ENCODE measurements around the gene KRTAP22-1.

Gene KRTAP22-1

DNA sequence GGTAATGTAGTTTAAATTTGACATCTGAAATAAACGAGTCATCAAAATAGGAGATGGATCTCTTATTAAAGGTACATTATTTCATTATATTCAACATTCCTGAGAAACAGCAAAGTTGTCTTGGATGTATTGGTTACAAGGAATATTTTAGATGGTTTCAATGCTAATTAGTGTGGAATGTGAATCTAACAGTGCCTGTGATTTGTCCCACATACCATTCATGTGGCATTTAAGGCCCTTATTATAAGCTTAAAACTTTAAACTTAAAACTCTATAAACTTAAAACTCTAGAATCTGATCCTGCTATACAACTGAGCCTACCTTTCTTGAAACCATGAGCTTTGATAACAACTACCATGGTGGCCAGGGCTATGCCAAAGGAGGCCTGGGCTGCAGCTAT lies at the start of gene KRTAP22-1:
KRTAP22-1 (plus strand) TSS at position 301 of the 400 bp plus-strand sequence.
- TF ChIP-seq, protein P1, sequence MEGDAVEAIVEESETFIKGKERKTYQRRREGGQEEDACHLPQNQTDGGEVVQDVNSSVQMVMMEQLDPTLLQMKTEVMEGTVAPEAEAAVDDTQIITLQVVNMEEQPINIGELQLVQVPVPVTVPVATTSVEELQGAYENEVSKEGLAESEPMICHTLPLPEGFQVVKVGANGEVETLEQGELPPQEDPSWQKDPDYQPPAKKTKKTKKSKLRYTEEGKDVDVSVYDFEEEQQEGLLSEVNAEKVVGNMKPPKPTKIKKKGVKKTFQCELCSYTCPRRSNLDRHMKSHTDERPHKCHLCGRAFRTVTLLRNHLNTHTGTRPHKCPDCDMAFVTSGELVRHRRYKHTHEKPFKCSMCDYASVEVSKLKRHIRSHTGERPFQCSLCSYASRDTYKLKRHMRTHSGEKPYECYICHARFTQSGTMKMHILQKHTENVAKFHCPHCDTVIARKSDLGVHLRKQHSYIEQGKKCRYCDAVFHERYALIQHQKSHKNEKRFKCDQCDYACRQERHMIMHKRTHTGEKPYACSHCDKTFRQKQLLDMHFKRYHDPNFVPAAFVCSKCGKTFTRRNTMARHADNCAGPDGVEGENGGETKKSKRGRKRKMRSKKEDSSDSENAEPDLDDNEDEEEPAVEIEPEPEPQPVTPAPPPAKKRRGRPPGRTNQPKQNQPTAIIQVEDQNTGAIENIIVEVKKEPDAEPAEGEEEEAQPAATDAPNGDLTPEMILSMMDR (conservative IDR thresholded peaks at IDR 0.05; ENCODE audit: low read depth, low read length), result no peak
- no peak for DNase-seq (ENCODE audit: low read depth)
- no peak within 1 kb of the TSS for H3K4me3 ChIP-seq (ENCODE audit: low read depth, low read length)

DNA sequence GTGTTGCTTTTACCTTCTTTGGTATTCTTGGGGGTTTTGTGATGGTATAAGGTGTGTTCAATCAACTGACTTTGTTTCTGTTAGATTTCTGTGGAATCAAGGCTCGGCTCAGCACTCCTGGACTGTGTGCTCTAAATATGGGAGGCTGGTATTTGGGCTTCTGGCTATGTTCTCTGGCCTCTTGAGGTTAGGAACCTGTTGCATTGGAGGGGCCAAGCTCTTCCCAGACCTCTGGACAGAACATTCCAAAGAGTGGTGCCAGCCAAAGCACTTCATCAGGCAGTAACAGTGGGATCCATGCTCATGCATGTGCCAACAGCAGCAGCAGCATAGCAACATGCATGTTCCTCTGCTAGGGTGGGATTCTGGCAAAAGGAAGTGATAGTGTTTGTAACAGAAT lies 48.1 kb upstream of the KRTAP22-1 start:
- DNase-seq (ENCODE audit: low read depth), result no peak
- TF ChIP-seq, protein P1 (conservative IDR thresholded peaks at IDR 0.05; ENCODE audit: low read depth, low read length), result no peak
- no peak overlapping the region for H3K4me3 ChIP-seq (ENCODE audit: low read depth, low read length)

DNA sequence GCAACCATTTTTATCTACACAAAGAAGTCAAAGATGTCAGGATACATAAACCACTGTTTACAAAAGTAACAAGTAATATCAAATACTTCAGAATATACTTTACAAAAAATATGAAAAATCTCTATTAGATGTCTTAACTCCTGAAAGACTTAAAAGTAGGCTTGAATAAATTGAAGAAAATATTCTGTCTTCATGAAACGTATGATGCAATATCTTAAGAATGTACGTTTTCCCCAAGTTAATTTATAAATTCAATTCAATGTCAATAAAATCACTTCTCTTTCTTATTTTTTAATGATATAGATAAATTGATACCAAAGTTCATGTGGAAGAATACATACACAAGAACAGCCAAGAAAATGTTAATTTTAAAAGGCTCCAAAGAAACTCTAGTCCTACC lies 45.8 kb upstream of the KRTAP22-1 start:
- no peak overlapping the region for H3K4me3 ChIP-seq (ENCODE audit: low read depth, low read length)
- no peak for DNase-seq (ENCODE audit: low read depth)
- TF ChIP-seq, protein P1 (conservative IDR thresholded peaks at IDR 0.05; ENCODE audit: low read depth, low read length), result no peak

DNA sequence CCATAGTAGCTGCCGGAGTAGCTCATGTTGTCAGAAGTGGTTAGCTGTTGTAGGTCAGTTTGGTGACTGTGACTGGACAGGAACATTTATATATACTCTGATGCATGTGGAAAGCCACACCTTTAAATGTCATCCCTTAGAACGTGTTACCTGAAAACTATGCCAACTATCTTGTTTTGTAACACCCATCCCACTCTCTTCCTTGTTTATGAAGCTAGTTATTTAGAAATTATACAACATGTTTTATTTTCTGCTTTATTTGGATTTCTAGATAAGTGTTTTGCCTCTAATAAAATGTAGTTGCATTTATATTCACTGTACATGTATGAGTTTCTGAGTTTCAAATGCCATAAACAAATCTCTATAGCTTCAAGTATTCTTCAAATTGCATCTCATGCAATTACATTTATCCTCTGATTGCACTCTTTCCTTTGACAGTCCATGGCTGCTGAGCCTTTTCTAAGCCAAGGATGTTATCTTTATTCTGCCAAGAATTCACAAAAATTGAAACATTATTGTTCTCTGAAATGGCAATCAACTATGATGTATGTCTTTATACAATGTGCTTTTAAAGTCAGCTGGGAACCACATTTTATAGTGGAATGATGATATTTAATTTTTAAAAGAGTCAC lies 39.5 kb upstream of the KRTAP22-1 start, which contains the start of gene KRTAP19-7:
KRTAP19-7 (minus strand) TSS at position 51 of the 632 bp plus-strand sequence; CDS start at position 26, 25 bp downstream.
- TF ChIP-seq, protein P1 (conservative IDR thresholded peaks at IDR 0.05; ENCODE audit: low read depth, low read length), result no peak
- no peak for DNase-seq (ENCODE audit: low read depth)

DNA sequence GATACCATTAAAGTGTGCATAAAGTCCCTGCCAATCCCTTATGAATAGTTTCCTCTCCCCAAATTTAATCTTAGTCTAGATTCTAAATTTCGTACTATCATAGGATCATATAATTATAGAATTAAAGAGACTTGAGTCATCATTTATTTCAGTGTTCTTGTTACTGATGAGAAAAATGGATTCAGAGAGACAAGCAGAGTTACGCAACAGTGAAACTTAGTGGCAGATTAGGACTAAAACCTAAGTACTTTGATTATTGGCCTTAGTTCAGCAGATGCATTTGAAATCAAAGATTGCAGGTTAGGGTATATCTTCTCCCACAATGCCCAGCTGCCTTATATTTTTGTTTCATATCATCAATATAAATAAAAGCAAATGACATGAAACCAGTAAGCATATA lies 38.9 kb upstream of the KRTAP22-1 start:
- TF ChIP-seq, protein P1 (conservative IDR thresholded peaks at IDR 0.05; ENCODE audit: low read depth, low read length), result no peak
- no peak overlapping the region for H3K4me3 ChIP-seq (ENCODE audit: low read depth, low read length)
- no peak for DNase-seq (ENCODE audit: low read depth)

More for the DNA sequence above, 39.5 kb upstream of the KRTAP22-1 start, which contains the start of gene KRTAP19-7:
- H3K4me3 ChIP-seq (ENCODE audit: low read depth, low read length), result no peak within 1 kb of the TSS

DNA sequence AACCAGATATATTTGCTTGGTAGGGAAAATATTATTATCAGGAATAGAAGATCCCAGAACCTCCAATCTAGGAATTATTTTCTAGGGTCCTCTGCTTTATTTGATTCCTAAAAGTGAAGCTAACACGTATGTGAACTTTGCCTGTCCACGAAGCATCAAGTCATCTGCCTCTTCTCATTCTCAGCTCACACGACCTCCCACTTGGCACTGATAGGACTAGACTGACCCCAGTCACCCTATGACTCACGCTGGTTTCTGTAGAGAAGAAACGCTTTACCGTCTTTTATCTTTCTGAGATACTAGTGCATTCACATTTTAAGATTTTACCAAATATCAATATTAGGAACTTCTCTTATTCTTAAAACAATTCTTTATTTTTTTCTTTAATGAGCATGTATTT lies 37.8 kb upstream of the KRTAP22-1 start:
- no peak for DNase-seq (ENCODE audit: low read depth)
- no peak overlapping the region for H3K4me3 ChIP-seq (ENCODE audit: low read depth, low read length)
- TF ChIP-seq, protein P1 (conservative IDR thresholded peaks at IDR 0.05; ENCODE audit: low read depth, low read length), result no peak

DNA sequence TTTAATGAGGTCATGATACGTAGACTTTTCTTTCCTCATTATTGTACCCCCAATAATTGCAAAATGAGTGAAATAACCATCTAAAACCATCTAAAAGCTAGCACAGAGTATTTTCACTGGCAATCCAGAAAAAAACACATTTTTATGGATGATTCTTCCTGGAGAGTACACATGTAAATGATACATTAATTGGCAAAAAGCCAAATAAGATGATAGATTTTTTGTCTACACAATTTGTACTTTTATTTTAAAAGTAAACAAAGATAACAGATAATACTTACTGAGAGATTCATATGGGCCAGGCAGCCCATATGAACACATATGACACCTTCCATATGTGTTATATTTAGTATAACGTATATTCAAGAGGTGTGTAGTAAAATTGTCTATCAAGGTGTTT lies 37.3 kb upstream of the KRTAP22-1 start:
- TF ChIP-seq, protein P1 (conservative IDR thresholded peaks at IDR 0.05; ENCODE audit: low read depth, low read length), result no peak
- DNase-seq (ENCODE audit: low read depth), result no peak
- no peak overlapping the region for H3K4me3 ChIP-seq (ENCODE audit: low read depth, low read length)
